A673 (cell line): Measurements from ENCODE around the gene COL9A1. TPM values are rescaled to one million over a fixed set of nuclear protein-coding genes. Genes with fewer than 3 reads are reported as not detected.

Source experiments
- BruUV-seq: library from RNA; stranded (reverse); fragments of 400-500 nt; replicated peaks from 2 replicates; lab custom pipeline; 2021; lab: Mats Ljungman, UMichigan
- CTCF ChIA-PET: fragments of 300-600 bp; sonication (Branson Sonifier 250); formaldehyde crosslinking; loops from one replicate; lab custom pipeline; 2022; ENCODE audit warnings: antibody characterized with exemption; lab: Charles Lee
- POLR2A ChIA-PET: fragments of 300-600 bp; sonication (Branson Sonifier 250); formaldehyde crosslinking; loops from one replicate; lab custom pipeline; 2022; ENCODE audit warnings: antibody characterized with exemption; ENCODE audit not compliant: low non-redundant PET; lab: Charles Lee
- DNase-seq: peaks from one replicate; pipeline ENCODE4 v3.0.0-alpha.2; 2015; ENCODE audit warnings: low spot score
- H3K27ac ChIP-seq: fragments of 200-600 bp; sonication (generic); 2 replicates; pipeline ENCODE4 v1.5.1; 2016; ENCODE audit warnings: mixed run types, low read depth, mild to moderate bottlenecking, mixed read lengths, antibody characterized with exemption, low read length; ENCODE audit not compliant: poor library complexity, severe bottlenecking
- H3K27me3 ChIP-seq: fragments of 200-600 bp; sonication (generic); replicated peaks from 2 replicates; pipeline ENCODE4 v1.6.1; 2017; ENCODE audit warnings: mixed run types, low read depth, mild to moderate bottlenecking, mixed read lengths, antibody characterized with exemption, low read length; ENCODE audit not compliant: insufficient read depth, poor library complexity
- H3K36me3 ChIP-seq: fragments of 200-600 bp; sonication (generic); 2 replicates; pipeline ENCODE4 v1.6.1; 2016; ENCODE audit warnings: mixed run types, mild to moderate bottlenecking, mixed read lengths, antibody characterized with exemption, low read length; ENCODE audit not compliant: insufficient read depth, poor library complexity, severe bottlenecking
- H3K4me1 ChIP-seq: fragments of 200-600 bp; sonication (generic); 2 replicates; pipeline ENCODE4 v1.6.1; 2017; ENCODE audit warnings: mixed run types, mild to moderate bottlenecking, mixed read lengths, antibody characterized with exemption, low read length; ENCODE audit not compliant: insufficient read depth, poor library complexity, severe bottlenecking
- H3K4me3 ChIP-seq: fragments of 200-600 bp; sonication (generic); 2 replicates; pipeline ENCODE4 v1.5.1; 2016; ENCODE audit warnings: low read depth, mixed run types, mild to moderate bottlenecking, mixed read lengths, low read length; ENCODE audit not compliant: poor library complexity, severe bottlenecking
- H3K9me3 ChIP-seq: fragments of 200-600 bp; sonication (generic); 2 replicates; pipeline ENCODE4 v1.6.1; 2016; ENCODE audit warnings: mixed run types, low read depth, mild to moderate bottlenecking, mixed read lengths, antibody characterized with exemption, low read length; ENCODE audit not compliant: poor library complexity, severe bottlenecking
- EZH2 ChIP-seq: fragments of 200-600 bp; sonication (generic); IDR thresholded peaks from 2 replicates; pipeline ENCODE4 v1.6.1; 2017; ENCODE audit warnings: borderline replicate concordance, low read depth, mild to moderate bottlenecking, mixed read lengths, antibody characterized with exemption, low read length; ENCODE audit not compliant: poor library complexity, severe bottlenecking
- intact Hi-C: fragments of 100-400 bp; cut with micrococcal nuclease; formaldehyde crosslinking; loops from one replicate; pipeline ENCODE4 v1.10.0; 2022; ENCODE audit not compliant: unreplicated experiment
- total RNA-seq: library from RNA; stranded (reverse); gene quantifications from 2 replicates; pipeline ENCODE4 v1.2.3, GENCODE V29; 2021
- TF ChIP-seq, protein P1 (sequence below): fragments of 300-800, 200-600 bp; sonication (generic); conservative IDR thresholded peaks from 2 replicates; pipeline ENCODE4 v1.5.1; 2017; ENCODE audit warnings: low read depth, mild to moderate bottlenecking, antibody characterized with exemption, low read length, moderate library complexity, mixed read lengths

COL9A1 gene
- total RNA-seq, 1 experiment from 2014 or later: not detected

GRCh38 chr6:70246118-70246517, 56.8 kb downstream of the COL9A1 start:
- Histone ChIP-seq H3K9me3 (no peaks in the 10 kb centered on the region), H3K36me3 (no peaks in the 10 kb centered on the region), H3K27me3 (no peaks in the 10 kb centered on the region), H3K4me1 (no peaks in the 10 kb centered on the region), H3K4me3 (no peak overlapping the region), H3K27ac (no peak overlapping the region)
- CTCF ChIA-PET: no interaction called here
- POLR2A ChIA-PET: no interaction called here
- no TSS peak for BruUV-seq
- no peak for TF ChIP-seq EZH2
- TF ChIP-seq, protein P1, sequence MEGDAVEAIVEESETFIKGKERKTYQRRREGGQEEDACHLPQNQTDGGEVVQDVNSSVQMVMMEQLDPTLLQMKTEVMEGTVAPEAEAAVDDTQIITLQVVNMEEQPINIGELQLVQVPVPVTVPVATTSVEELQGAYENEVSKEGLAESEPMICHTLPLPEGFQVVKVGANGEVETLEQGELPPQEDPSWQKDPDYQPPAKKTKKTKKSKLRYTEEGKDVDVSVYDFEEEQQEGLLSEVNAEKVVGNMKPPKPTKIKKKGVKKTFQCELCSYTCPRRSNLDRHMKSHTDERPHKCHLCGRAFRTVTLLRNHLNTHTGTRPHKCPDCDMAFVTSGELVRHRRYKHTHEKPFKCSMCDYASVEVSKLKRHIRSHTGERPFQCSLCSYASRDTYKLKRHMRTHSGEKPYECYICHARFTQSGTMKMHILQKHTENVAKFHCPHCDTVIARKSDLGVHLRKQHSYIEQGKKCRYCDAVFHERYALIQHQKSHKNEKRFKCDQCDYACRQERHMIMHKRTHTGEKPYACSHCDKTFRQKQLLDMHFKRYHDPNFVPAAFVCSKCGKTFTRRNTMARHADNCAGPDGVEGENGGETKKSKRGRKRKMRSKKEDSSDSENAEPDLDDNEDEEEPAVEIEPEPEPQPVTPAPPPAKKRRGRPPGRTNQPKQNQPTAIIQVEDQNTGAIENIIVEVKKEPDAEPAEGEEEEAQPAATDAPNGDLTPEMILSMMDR: no peak
- intact Hi-C loops: no loop called here
- DNase-seq: no peak

GRCh38 chr6:70241991-70242420, 60.9 kb downstream of the COL9A1 start:
- POLR2A ChIA-PET: no interaction called here
- intact Hi-C loops: no loop called here
- DNase-seq: no peak

GRCh38 chr6:70241031-70241430, 61.9 kb downstream of the COL9A1 start:
- H3K27me3 ChIP-seq: peaks cover 9% of the 10 kb centered on the region
- no TSS peak for BruUV-seq
- H3K4me3 ChIP-seq: no peak overlapping the region
- DNase-seq: no peak
- no peaks in the 10 kb centered on the region for H3K36me3 ChIP-seq
- intact Hi-C loops: no loop called here
- no peaks in the 10 kb centered on the region for H3K9me3 ChIP-seq
- ChIA-PET CTCF (no interaction called here), POLR2A (no interaction called here)
- H3K27ac ChIP-seq: no peak overlapping the region
- no peaks in the 10 kb centered on the region for H3K4me1 ChIP-seq
- TF ChIP-seq, protein P1: no peak
- no peak for TF ChIP-seq EZH2

More at GRCh38 chr6:70241991-70242420, 60.9 kb downstream of the COL9A1 start:
- Histone ChIP-seq H3K27me3 (peaks cover 9% of the 10 kb centered on the region), H3K36me3 (no peaks in the 10 kb centered on the region), H3K27ac (no peak overlapping the region), H3K4me3 (no peak overlapping the region), H3K4me1 (no peaks in the 10 kb centered on the region), H3K9me3 (no peaks in the 10 kb centered on the region)
- no peak for TF ChIP-seq EZH2
- TF ChIP-seq, protein P1: no peak
- BruUV-seq: no TSS peak
- CTCF ChIA-PET: no interaction called here
